Measurements from ENCODE around the gene GNG4. TPM values are rescaled to one million over a fixed set of nuclear protein-coding genes. Genes with fewer than 3 reads are reported as not detected.
"Not testable (repeated sequence)": the region's sequence is repeated elsewhere in the genome, so short reads cannot be mapped to it uniquely, and the experiment has no call there.

GNG4 gene
- polyA plus RNA-seq, 1 experiment, result 0.33 TPM

GRCh38 chr1:235625831-235626230 lies 23.8 kb downstream of the GNG4 start:
- Histone ChIP-seq H3K27me3 (ENCODE audit: control insufficient read depth, insufficient read depth, low read length) (peaks cover 4% of the 10 kb centered on the region), H3K9me3 (ENCODE audit: control insufficient read depth, insufficient read depth, low read length) (no peaks in the 10 kb centered on the region), H3K27ac (ENCODE audit: low read depth, low read length) (no peak overlapping the region), H3K4me3 (ENCODE audit: low read depth, low read length) (no peak overlapping the region)
- ChIA-PET POLR2A (no interaction called here), CTCF (interaction anchor here (1.2 to 2.0 kb wide), 4 partner anchors 8 to 346 kb away, joined by 3 to 9 read pairs (median 5); no protein-coding TSS in a partner anchor)
- DNase-seq (ENCODE audit: low read depth, low spot score), result no peak
- TF ChIP-seq CTCF (IDR thresholded peaks at IDR 0.05; ENCODE audit: low read depth, low read length), result no peak

DNA sequence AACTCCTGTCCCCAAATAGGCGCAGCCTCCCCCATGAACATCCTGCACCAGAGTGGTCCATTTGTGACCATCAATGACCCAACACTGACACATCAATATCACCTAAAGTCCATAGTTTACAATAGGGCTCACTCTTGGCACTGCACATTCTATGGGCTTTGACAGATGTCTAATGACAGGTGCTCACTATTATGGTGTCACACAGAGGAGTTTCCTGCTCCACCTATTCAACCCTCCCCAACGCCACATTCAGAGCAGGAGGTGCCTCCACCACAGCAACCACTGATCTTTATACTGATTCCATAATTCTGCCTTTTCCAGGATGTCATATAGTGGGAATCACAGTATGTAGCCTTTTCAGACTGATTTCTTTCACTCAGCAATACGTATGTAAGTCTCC lies 24.2 kb downstream of the GNG4 start:
- H3K4me3 ChIP-seq (ENCODE audit: low read depth, low read length), result no peak overlapping the region
- H3K9me3 ChIP-seq (ENCODE audit: control insufficient read depth, insufficient read depth, low read length), result no peaks in the 10 kb centered on the region
- ChIA-PET CTCF (interaction anchor here (0.7 to 2.0 kb wide), 5 partner anchors 8 to 346 kb away, joined by 3 to 9 read pairs (median 5); no protein-coding TSS in a partner anchor), POLR2A (no interaction called here)
- H3K27me3 ChIP-seq (ENCODE audit: control insufficient read depth, insufficient read depth, low read length), result peaks cover 4% of the 10 kb centered on the region
- no peak overlapping the region for H3K27ac ChIP-seq (ENCODE audit: low read depth, low read length)
- no peak for TF ChIP-seq CTCF (IDR thresholded peaks at IDR 0.05; ENCODE audit: low read depth, low read length)
- no peak for DNase-seq (ENCODE audit: low read depth, low spot score)

- peaks cover 4% of the 10 kb centered on the region for H3K27me3 ChIP-seq (ENCODE audit: control insufficient read depth, insufficient read depth, low read length)
- POLR2A ChIA-PET, result no interaction called here
- DNase-seq (ENCODE audit: low read depth, low spot score), result no peak
- CTCF ChIA-PET, result interaction anchor here (0.7 to 2.0 kb wide), 4 partner anchors 24 to 347 kb away, joined by 3 to 9 read pairs (median 4); no protein-coding TSS in a partner anchor
- H3K4me3 ChIP-seq (ENCODE audit: low read depth, low read length), result no peak overlapping the region
- H3K9me3 ChIP-seq (ENCODE audit: control insufficient read depth, insufficient read depth, low read length), result no peaks in the 10 kb centered on the region
- no peak for TF ChIP-seq CTCF (IDR thresholded peaks at IDR 0.05; ENCODE audit: low read depth, low read length)
- H3K27ac ChIP-seq (ENCODE audit: low read depth, low read length), result no peak overlapping the region
These were observed 24.8 kb downstream of the GNG4 start for GRCh38 chr1:235624721-235625333.

- Histone ChIP-seq H3K27me3 (ENCODE audit: control insufficient read depth, insufficient read depth, low read length) (peaks cover 4% of the 10 kb centered on the region), H3K4me3 (ENCODE audit: low read depth, low read length) (no peak overlapping the region), H3K27ac (ENCODE audit: low read depth, low read length) (no peak overlapping the region), H3K9me3 (ENCODE audit: control insufficient read depth, insufficient read depth, low read length) (no peaks in the 10 kb centered on the region)
- POLR2A ChIA-PET, result no interaction called here
- no peak for DNase-seq (ENCODE audit: low read depth, low spot score)
- TF ChIP-seq CTCF (IDR thresholded peaks at IDR 0.05; ENCODE audit: low read depth, low read length), result no peak
- CTCF ChIA-PET, result no interaction called here
These were observed 26.4 kb downstream of the GNG4 start for GRCh38 chr1:235622936-235623779.

DNA sequence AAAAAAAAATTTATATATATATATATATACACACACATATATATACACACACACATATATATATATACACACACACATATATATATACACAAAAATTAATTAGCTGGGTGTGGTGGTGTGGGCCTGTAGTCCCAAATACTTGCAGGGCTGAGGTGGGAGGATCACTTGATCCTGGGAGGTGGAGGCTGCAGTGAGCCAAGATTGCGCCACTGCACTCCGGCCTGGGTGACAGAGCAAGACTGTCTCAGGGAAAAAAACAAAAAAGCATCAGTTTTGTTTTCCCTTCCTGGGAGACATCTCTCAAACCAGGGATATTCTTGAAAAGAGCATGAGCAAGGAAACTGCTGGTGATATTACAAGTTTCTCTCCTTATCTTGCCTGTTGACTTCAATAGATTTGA lies 30.4 kb downstream of the GNG4 start:
- POLR2A ChIA-PET, result interaction anchor here (0.7 kb wide), 1 partner anchor 158 kb away, joined by 6 read pairs; no protein-coding TSS in a partner anchor
- not testable (repeated sequence) for H3K4me3 ChIP-seq (ENCODE audit: low read depth, low read length); H3K9me3 ChIP-seq (ENCODE audit: control insufficient read depth, insufficient read depth, low read length); H3K27me3 ChIP-seq (ENCODE audit: control insufficient read depth, insufficient read depth, low read length); H3K27ac ChIP-seq (ENCODE audit: low read depth, low read length); DNase-seq (ENCODE audit: low read depth, low spot score)
- CTCF ChIA-PET, result interaction anchor here (0.8 to 2.0 kb wide), 5 partner anchors 12 to 353 kb away, joined by 3 to 6 read pairs (median 5); no protein-coding TSS in a partner anchor

Data from AG04450 (cell line).